CD14-positive monocyte (primary cell): ENCODE measurements around the gene GFPT2. TPM values are rescaled to one million over a fixed set of nuclear protein-coding genes. Genes with fewer than 3 reads are reported as not detected.

Experiments
- DNase-seq, 3 donors: peaks; one replicate each; pipeline ENCODE4 v3.0.0-alpha.2; 2011 to 2022
- H2AFZ ChIP-seq: 2 replicates; pipeline ENCODE4 v1.6.0; 2012; ENCODE audit warnings: mild to moderate bottlenecking, low read depth, low read length, inconsistent platforms; ENCODE audit not compliant: insufficient read depth, poor library complexity, severe bottlenecking
- H3K27ac ChIP-seq, 2 donors: 1 replicate in 1 of 2; 2 replicates in 1 of 2; pipeline ENCODE4 v1.5.1; 2012 to 2013; ENCODE audit warnings: low read length in 2 of 2, control low read depth in 1 of 2, inconsistent platforms in 1 of 2, low read depth in 1 of 2, mild to moderate bottlenecking in 1 of 2
- H3K27me3 ChIP-seq, 2 donors: one replicate each; pipeline versions ENCODE4 v1.6.0 to v1.6.1; 2011 to 2013; ENCODE audit warnings: low read length in 2 of 2; ENCODE audit not compliant: control insufficient read depth in 2 of 2, insufficient read depth in 2 of 2
- H3K36me3 ChIP-seq, 2 donors: replicated peaks in 1 of 2; 1 replicate in 1 of 2; 2 replicates in 1 of 2; pipeline versions ENCODE4 v1.5.1 to v1.6.1; 2012 to 2013; ENCODE audit warnings: low read length in 2 of 2, control low read depth in 1 of 2, inconsistent platforms in 1 of 2, mild to moderate bottlenecking in 1 of 2; ENCODE audit not compliant: insufficient read depth in 2 of 2, control insufficient read depth in 1 of 2
- H3K4me1 ChIP-seq, 2 donors: 1 replicate in 1 of 2; 2 replicates in 1 of 2; pipeline versions ENCODE4 v1.5.1 to v1.6.1; 2012 to 2013; ENCODE audit warnings: low read length in 2 of 2, control low read depth in 1 of 2, inconsistent platforms in 1 of 2, mild to moderate bottlenecking in 1 of 2, moderate library complexity in 1 of 2; ENCODE audit not compliant: insufficient read depth in 2 of 2, control insufficient read depth in 1 of 2
- H3K4me2 ChIP-seq: replicated peaks from 2 replicates; pipeline ENCODE3; 2012; ENCODE audit warnings: low read length, moderate library complexity, mild to moderate bottlenecking; ENCODE audit not compliant: poor library complexity, severe bottlenecking; ENCODE audit errors: extremely low read depth
- H3K4me3 ChIP-seq, 3 experiments: fragments of 200-600 bp in 1 of 3; sonication (generic) in 1 of 3; replicated peaks in 1 of 3; 1 replicate in 2 of 3; 2 replicates in 1 of 3; pipeline ENCODE4 v1.5.1; 2011 to 2013; ENCODE audit warnings: low read length in 3 of 3, mild to moderate bottlenecking in 3 of 3, control low read depth in 2 of 3, low read depth in 2 of 3, inconsistent platforms in 1 of 3, moderate library complexity in 1 of 3
- H3K79me2 ChIP-seq: 2 replicates; pipeline ENCODE4 v1.6.0; 2012; ENCODE audit warnings: mild to moderate bottlenecking, control low read depth, inconsistent platforms, low read length, moderate library complexity; ENCODE audit not compliant: insufficient read depth
- H3K9ac ChIP-seq: 2 replicates; pipeline ENCODE4 v1.6.0; 2017; ENCODE audit warnings: low read length, mild to moderate bottlenecking; ENCODE audit not compliant: insufficient read depth, poor library complexity, severe bottlenecking
- H3K9me3 ChIP-seq, 2 donors: replicated peaks in 1 of 2; 1 replicate in 1 of 2; 2 replicates in 1 of 2; pipeline versions ENCODE4 v1.5.1 to v1.6.1; 2012 to 2013; ENCODE audit warnings: low read length in 2 of 2, control low read depth in 1 of 2; ENCODE audit not compliant: control insufficient read depth in 1 of 2, insufficient read depth in 1 of 2
- H4K20me1 ChIP-seq: 2 replicates; pipeline ENCODE4 v1.6.0; 2012; ENCODE audit warnings: mild to moderate bottlenecking, low read length, control low read depth, moderate library complexity; ENCODE audit not compliant: insufficient read depth
- H3K27ac Mint-ChIP-seq, 7 donors: one replicate each; pipeline ENCODE4 v1.8.0; 2020; ENCODE audit warnings: mild to moderate bottlenecking in 7 of 7, mixed read lengths in 7 of 7, moderate library complexity in 6 of 7, inconsistent platforms in 2 of 7
- H3K27me3 Mint-ChIP-seq, 3 donors: one replicate each; pipeline ENCODE4 v1.8.0; 2021 to 2022; ENCODE audit warnings: low read depth in 3 of 3, mild to moderate bottlenecking in 3 of 3, mixed read lengths in 3 of 3, moderate library complexity in 3 of 3, inconsistent platforms in 1 of 3
- H3K36me3 Mint-ChIP-seq, 2 donors: one replicate each; pipeline ENCODE4 v1.8.0; 2020; ENCODE audit warnings: mixed read lengths in 2 of 2, inconsistent platforms in 1 of 2, mild to moderate bottlenecking in 1 of 2
- H3K4me1 Mint-ChIP-seq: one replicate; pipeline ENCODE4 v1.8.0; 2020; ENCODE audit warnings: mild to moderate bottlenecking, mixed read lengths
- H3K4me3 Mint-ChIP-seq, 2 donors: one replicate each; pipeline ENCODE4 v1.8.0; 2020; ENCODE audit warnings: mild to moderate bottlenecking in 2 of 2, mixed read lengths in 2 of 2, moderate library complexity in 1 of 2
- H3K9me3 Mint-ChIP-seq, 7 donors: one replicate each; pipeline ENCODE4 v1.8.0; 2020 to 2022; ENCODE audit warnings: mixed read lengths in 7 of 7, mild to moderate bottlenecking in 6 of 7, moderate library complexity in 6 of 7, inconsistent platforms in 2 of 7
- CTCF ChIP-seq: fragments of 200-600 bp; IDR thresholded peaks from one replicate; pipeline ENCODE4 v1.8.0; 2022; ENCODE audit warnings: antibody characterized with exemption, mild to moderate bottlenecking
- WGBS: methylation state at CpG from one replicate; pipeline ENCODE4 v1.1.5; 2013; ENCODE audit warnings: missing lambda C conversion rate; ENCODE audit not compliant: insufficient coverage; 5-methylcytosine and 5-hydroxymethylcytosine counted together
- intact Hi-C, 2 donors: fragments of 100-400 bp; cut with micrococcal nuclease; formaldehyde crosslinking; loops; one replicate each; pipeline versions ENCODE4 v1.15.0 to v1.15.1; 2023
- polyA plus RNA-seq, 3 donors: library from polyadenylated mRNA; depleted of rRNA in 1 of 3; unstranded in 2 of 3; stranded (reverse) in 1 of 3; fragments of 300-500 nt in 2 of 3; fragments of >200 nt in 1 of 3; fragmentation: Illumina TruSeq in 2 of 3; gene quantifications; 1 replicate in 2 of 3; 2 replicates in 1 of 3; pipeline ENCODE4 v1.2.3, GENCODE V29; 2012 to 2021

The GFPT2 gene
- polyA plus RNA-seq, 3 donors: not detected

- Histone ChIP-seq H3K4me3 (no peak overlapping the region), H3K9me3 (no peaks in the 10 kb centered on the region), H3K36me3 (no peaks in the 10 kb centered on the region), H3K9ac (no peak overlapping the region), H3K79me2 (no peaks in the 10 kb centered on the region), H3K4me1 (no peaks in the 10 kb centered on the region), H2AFZ (no peak overlapping the region), H3K27me3 (no peaks in the 10 kb centered on the region), H3K27ac (no peak overlapping the region), H4K20me1 (no peaks in the 10 kb centered on the region), H3K4me2 (no peak overlapping the region)
- Mint-ChIP-seq H3K4me1 (no peaks in the 10 kb centered on the region), H3K27ac (peak overlapping the region in 1 of 7 donors; percentile 53), H3K4me3 (no peak overlapping the region), H3K36me3 (no peaks in the 10 kb centered on the region), H3K9me3 (peaks cover 0 to 27% (median 12%) of the 10 kb centered on the region in 7 donors), H3K27me3 (peaks cover 2 to 6% (median 5%) of the 10 kb centered on the region in 3 donors)
- no peak for DNase-seq
- intact Hi-C loops: no loop called here
- WGBS: 96% methylated on average over 7 of the region's 11 CpGs
- TF ChIP-seq CTCF: no peak
Measured at GRCh38 chr5:180401229-180401907, 48.2 kb upstream of the GFPT2 start.

- H3K4me1 Mint-ChIP-seq: no peaks in the 10 kb centered on the region
- no peaks in the 10 kb centered on the region for H3K9me3 ChIP-seq
- peaks cover 3 to 10% (median 4%) of the 10 kb centered on the region in 3 donors for H3K27me3 Mint-ChIP-seq
- H3K4me3 Mint-ChIP-seq: no peak overlapping the region
- no peak for DNase-seq
- H3K4me3 ChIP-seq: no peak overlapping the region
- no peak overlapping the region for H3K9ac ChIP-seq
- H3K9me3 Mint-ChIP-seq: peaks cover 0 to 27% (median 12%) of the 10 kb centered on the region in 7 donors
- no peaks in the 10 kb centered on the region for H4K20me1 ChIP-seq
- intact Hi-C loops: no loop called here
- no peaks in the 10 kb centered on the region for H3K36me3 Mint-ChIP-seq
- TF ChIP-seq CTCF: no peak
- no peak overlapping the region for H3K27ac Mint-ChIP-seq
- no peaks in the 10 kb centered on the region for H3K36me3 ChIP-seq
- no peak overlapping the region for H2AFZ ChIP-seq
- no peak overlapping the region for H3K27ac ChIP-seq
- no peaks in the 10 kb centered on the region for H3K27me3 ChIP-seq
- no peak overlapping the region for H3K4me2 ChIP-seq
- 79% methylated on average over 9 of the region's 9 CpGs for WGBS
- no peaks in the 10 kb centered on the region for H3K79me2 ChIP-seq
- H3K4me1 ChIP-seq: no peaks in the 10 kb centered on the region
Measured at GRCh38 chr5:180400416-180400815, 47.3 kb upstream of the GFPT2 start.
